SK-N-MC (cell line): ENCODE results near the gene CPNE8.

Source experiments
- EZH2 ChIP-seq: fragments of 200-600 bp; sonication (generic); IDR thresholded peaks from one replicate; pipeline ENCODE4 v1.6.1; 2017; ENCODE audit warnings: antibody characterized with exemption
- FOXP2 ChIP-seq: optimal IDR thresholded peaks from 2 replicates; pipeline ENCODE3; 2011; ENCODE audit warnings: mild to moderate bottlenecking, moderate library complexity; ENCODE audit not compliant: insufficient read depth; ENCODE audit errors: extremely low read length, control extremely low read depth
- POLR2AphosphoS5 ChIP-seq: IDR thresholded peaks from 2 replicates; pipeline ENCODE4 v1.6.1; 2012; ENCODE audit warnings: mild to moderate bottlenecking, low read depth, low read length, borderline replicate concordance

GRCh38 chr12:38695057-38695456 lies 210.3 kb downstream of the CPNE8 start:
- no peak for TF ChIP-seq EZH2
- no peak for TF ChIP-seq POLR2AphosphoS5
- TF ChIP-seq FOXP2 = no peak
